G401 (cell line): ENCODE results near the gene CXCL11. TPM values are rescaled to one million over a fixed set of nuclear protein-coding genes. Genes with fewer than 3 reads are reported as not detected.
"Not testable (repeated sequence)": the region's sequence is repeated elsewhere in the genome, so short reads cannot be mapped to it uniquely, and the experiment has no call there.

Experiments used
- DNase-seq: peaks from one replicate; pipeline ENCODE4 v3.0.0-alpha.2; 2015; ENCODE audit warnings: low spot score
- in situ Hi-C: cut with HindIII; loops from 2 replicates; pipeline ENCODE4 v1.10.0; 2016; ENCODE audit warnings: low sequenced_read_pairs, mixed read lengths
- total RNA-seq: library from RNA; depleted of rRNA; stranded (reverse); fragments of >200 nt; shearing (Covaris generic); gene quantifications from 2 replicates; pipeline ENCODE4 v1.2.3, GENCODE V29; 2014; rRNA removed

The CXCL11 gene
- total RNA-seq, 1 experiment from 2014 or later, result not detected

DNA sequence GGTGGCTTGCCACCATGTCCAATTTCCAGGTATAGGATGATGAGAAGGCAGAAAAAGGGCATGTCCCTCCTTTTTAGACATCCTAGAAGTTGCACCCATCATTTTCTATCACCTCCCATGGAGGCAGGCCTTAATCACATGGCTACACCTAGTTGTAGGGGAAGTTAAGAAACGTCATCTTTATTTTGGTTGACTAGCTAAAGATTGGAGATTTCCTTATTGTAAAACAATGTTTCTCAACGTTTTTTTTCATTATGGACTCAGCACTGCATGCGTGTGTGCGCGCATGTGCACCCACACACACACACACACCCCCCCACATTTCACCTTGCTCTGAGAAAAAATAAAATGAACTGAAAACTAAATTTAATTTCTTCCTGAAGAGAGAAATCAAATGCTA, 26.6 kb downstream of the CXCL11 start:
- in situ Hi-C loops, result no loop called here
- no peak for DNase-seq

DNA sequence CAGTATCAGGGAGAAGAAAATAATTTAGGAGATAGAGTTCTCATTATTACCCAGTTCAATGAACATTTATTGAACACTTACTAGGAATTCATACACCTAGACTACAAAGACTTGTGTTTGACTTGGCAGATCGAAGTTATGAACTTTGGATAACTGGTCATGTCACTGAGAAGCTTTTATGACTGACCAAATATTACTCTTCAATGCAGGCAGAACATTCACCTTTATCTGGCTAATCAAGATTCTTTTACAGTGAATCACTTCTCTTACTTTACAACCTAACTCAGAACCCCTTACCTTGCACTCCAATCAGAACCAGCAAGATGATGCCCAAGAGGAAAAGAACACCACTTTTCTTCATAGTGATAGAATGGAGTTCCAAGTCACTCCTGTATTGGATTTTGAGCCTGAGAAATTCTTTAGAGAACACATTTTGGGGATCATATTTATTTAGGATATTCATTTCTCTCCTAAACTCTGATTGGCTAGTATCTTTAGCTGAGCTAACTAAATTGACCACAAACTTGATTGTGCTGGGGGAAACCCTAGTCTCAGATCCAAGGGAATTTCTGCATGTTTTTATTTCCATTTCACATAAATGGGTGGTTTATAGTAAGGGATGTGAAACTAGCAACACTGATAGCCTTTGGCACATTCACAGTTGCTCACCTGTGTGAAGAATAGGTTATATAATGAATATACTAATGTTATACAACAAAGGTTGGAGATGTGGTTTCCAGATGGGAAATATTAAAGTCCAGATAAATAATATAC, 28.6 kb downstream of the CXCL11 start, which contains the start of gene CXCL9:
Gene CXCL9, minus strand, starts transcription at position 421 of the 774 bp plus-strand sequence. Its CDS starts 60 bp downstream, at position 361.
- no peak for DNase-seq
- in situ Hi-C loops, result no loop called here

DNA sequence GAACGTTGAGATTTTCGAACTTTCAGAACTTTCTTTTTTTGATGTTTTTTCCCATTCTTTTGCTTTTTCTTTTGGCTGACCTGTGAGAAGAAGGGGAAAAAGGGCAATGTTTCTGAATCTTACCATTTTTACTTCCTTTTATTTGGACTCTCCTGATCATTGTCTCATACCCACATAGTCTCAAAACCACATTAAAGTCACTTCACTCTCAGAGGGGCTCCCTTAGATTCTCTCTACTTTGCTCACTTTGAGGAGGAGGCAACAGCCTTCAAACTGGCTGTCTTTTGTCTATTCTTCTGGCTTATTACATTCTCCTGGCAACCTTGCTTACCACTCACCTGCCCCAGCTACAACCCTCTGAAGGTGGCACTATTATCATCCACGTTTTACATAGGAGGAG, 32.2 kb downstream of the CXCL11 start:
- in situ Hi-C loops, result no loop called here
- no peak for DNase-seq

DNA sequence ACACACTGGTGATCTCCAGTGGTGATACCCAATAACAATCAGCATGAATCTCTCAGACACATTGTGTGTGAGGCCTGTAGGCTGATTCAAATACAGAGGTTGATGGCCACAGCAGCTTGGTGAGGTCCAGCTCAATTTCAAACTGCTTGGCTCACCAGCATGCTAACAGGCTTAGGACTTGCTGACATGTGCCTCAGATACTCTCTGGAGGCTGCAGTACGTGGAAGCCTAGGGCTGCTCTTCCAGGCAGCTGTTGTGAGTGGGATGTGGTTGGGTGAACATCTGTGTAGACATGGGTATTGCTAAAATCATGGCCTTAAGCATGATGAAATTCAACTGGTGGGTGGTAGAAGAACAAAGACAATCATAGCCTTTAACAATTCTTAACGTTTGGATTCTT, 32.8 kb downstream of the CXCL11 start:
- no peak for DNase-seq
- in situ Hi-C loops, result no loop called here

DNA sequence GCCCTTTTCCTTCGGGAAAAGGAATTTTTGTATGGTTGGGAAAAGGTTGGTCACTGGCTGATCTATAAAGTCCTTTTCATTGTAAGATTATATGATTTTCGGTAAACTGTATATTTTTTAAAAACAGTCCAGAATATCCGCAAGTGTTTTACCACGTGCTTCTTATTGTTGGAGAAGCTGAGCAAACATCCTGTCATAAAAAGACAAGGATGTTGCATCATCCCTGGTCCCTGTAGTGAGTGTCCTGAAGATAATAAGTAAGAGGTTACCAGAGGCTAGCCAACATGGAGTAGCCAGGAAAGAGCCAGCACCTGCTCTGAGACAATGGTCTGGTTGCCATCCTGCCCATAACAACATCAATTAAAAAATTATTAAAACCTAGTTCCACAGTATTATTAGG, 33.7 kb downstream of the CXCL11 start:
- no peak for DNase-seq
- in situ Hi-C loops, result no loop called here

DNA sequence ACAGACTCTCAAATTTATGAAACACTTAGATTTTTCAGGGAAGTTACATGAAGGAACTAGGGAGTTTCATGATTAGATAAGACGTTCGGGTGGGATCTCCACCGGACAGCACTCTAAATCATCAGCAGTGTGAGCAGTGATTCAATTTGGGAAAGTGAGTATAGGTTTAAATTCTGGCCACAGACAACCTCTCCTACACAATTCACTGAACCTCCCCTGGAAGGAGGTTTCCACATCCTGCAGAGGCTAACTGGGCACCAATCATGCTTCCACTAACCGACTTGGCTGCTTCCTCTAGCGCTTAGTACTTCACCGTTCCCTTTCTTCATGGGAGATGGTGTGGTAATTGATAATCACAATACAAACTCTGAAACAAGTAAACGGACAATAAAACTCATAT, 34.2 kb downstream of the CXCL11 start:
- no peak for DNase-seq
- in situ Hi-C loops, result no loop called here

DNA sequence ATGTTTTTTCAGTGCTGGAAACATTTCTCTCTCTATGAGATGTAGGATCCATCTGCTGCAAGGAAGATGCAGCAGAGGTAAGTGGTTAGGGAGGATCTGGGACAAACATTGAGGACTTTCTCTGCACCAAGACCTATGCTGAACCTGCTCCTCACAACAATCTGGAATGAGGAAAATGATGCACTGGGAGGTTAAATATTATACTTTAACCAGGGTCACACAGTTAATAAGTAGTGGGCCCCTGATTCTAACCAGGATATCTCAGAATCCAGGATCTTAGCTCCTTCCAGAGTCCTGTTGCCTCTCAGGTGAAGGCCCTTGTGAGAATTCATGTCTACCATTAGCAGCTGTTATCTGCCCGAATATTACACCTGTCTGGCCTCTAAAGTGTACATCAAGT, 35.6 kb downstream of the CXCL11 start:
- in situ Hi-C loops, result no loop called here
- DNase-seq, result no peak

DNA sequence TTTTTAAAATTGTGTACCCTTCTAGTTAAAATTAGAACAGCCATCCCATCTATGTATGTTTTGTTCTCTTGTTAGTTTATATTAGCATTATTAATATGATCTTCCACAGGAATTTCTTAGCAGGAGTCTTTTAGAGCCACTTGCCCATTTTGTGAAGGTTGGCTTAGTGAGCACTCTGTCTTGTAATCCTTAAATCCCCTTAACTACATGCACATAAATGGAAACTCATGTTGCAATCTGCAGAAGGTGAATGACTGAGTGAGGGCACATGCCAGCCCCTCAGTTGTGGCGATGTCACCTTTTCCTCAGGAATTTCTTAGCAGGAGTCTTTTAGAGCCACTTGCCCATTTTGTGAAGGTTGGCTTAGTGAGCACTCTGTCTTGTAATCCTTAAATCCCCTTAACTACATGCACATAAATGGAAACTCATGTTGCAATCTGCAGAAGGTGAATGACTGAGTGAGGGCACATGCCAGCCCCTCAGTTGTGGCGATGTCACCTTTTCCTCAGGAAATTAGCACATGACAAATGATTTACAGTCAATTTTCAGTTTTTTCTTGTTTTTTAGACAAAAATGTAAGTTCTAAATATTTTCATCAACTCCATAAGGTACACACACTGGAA, 37.2 kb downstream of the CXCL11 start:
- in situ Hi-C loops, DNase-seq: not testable (repeated sequence)

DNA sequence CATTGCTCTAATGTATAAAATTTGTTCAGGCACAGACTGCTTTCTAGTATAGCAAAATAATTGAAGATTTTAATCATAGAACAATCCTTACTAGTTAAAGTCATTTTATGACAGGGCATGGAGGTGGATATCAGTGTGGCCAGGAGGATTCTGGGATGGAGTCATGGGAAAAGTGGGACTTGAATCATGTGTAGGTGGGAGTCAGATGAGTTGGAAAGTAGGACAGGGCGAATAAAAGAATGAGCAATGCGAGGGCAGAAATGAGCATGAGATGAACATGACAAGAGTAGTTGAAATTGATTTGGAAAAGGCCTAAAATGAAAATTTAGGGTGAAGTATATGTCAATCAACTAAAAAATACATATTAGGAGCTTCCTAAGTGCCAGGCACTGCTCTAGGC, 37.9 kb downstream of the CXCL11 start:
- in situ Hi-C loops, result no loop called here
- no peak for DNase-seq

DNA sequence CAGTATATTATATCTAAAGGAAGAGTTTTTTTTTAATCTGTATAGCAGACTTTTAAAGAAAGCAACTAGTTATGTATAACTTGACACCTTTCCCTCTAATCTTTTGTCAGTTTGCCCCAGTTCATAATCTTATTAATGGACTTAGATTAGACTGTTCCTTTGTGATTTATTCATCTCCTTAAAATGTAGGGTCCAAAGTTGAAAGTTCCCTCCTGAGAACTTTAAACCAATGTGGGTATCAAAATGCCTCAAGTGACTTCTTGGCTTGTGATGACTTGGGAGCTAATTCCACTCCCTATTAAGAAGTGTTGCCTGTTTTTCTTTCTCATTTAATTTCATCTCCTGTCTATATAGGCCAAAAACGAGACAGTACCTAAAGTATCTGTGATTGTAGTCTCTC, 38.8 kb downstream of the CXCL11 start:
- no peak for DNase-seq
- in situ Hi-C loops, result no loop called here

DNA sequence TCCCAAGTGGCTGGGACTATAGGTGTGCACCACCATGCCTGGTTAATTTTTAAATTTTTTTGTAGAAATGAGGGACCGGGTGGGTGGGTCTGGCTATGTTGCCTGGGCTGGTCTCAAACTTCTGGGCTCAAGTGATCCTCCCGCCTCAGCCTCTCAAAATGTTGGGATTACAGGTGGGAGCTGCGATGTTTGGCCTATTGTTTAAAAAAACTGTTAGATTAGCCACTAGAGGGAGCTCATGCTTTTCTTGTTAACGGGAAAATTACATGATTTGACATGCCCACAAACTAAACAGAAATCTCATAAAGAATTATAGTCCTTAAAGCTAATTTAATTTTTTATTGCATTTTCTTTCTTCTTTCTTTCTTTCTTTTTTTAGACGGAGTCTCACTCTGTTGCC, 40.1 kb downstream of the CXCL11 start:
- in situ Hi-C loops, result no loop called here
- peak; percentile 65 for DNase-seq

DNA sequence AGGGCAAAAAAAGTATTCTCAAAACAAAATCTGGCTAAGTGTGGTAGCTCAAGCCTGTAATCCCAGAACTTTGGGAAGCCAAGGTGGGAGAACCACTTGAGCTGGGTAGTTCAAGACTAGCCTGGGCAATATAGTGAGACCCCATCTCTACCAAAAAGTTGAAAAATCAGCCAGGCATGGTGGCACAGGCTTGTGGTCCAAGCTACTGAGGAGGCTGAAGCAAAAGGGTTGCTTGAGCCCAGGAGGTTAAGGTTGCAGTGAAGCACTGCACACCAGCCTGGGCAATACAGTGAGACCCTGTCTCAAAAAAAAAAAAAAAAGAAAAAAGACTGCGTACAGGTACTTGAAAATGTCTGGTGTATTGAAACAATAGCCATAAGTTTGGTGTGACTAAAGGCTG, 43.4 kb downstream of the CXCL11 start:
- DNase-seq, result no peak
- in situ Hi-C loops, result no loop called here

DNA sequence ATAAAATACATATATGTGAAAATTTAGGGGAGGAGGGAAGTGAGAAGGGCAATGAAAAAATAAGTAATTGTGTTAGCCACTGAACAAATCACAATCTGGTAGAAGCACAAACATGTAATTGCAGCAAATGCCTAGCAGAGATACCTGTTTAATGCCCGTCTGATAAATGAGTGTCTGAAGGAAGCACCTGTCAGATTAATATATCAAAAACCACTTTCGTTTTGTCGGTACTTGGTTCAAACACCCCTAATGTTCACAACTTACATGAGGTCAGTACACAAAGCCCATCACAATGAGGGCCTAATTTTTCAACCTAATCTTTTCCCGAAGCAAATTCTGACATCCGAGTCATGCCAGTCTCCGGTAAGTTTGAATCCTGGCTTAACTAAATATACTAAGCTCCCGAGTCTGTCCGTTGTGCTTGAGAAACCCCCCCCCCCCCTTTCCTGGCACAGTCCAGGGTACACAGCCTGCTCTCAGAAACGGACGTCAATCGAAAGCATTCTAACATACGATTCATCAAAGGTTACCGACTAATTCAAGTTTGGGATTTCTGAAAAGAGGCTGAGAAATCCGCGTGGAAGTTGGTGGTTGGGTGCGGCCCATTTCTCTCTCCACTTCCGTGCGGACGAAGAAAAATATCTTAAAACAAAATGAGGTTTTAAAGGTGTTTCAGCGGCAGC, 45.9 kb downstream of the CXCL11 start:
- DNase-seq, result no peak
- in situ Hi-C loops, result no loop called here

DNA sequence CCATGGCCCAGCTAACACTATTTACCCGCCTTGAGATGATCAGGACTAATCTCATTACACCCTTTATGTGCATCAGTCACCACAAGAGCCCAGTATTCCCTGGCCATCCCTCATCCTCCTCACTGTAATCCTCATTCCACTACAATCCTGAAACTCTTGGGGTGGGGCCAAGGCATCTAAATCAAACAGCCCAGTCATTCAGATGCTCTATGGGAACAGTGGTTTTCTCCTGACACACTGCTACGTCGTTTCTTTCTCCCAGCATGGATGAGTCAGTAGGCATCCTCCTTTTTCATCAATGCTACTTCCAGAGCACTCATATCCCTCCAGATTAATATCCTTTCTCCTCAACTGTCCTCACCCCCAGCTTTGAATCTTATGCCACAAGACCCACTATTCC, 50.8 kb downstream of the CXCL11 start:
- in situ Hi-C loops, result no loop called here
- no peak for DNase-seq

Other genes starting within 250 kb of the CXCL11 start
- gene PPEF2, start 133.6 kb downstream of the CXCL11 start, total RNA-seq, result not detected in 2 replicates
- gene NAAA, start 95.1 kb downstream of the CXCL11 start, total RNA-seq, result 23.5 and 50.0 TPM in 2 replicates
- 24.2 and 47.0 TPM in 2 replicates for gene SDAD1, start 45.1 kb downstream of the CXCL11 start, total RNA-seq
- gene CXCL9, start 28.6 kb downstream of the CXCL11 start, total RNA-seq, result not detected in 2 replicates
- gene CXCL10, start 12.6 kb downstream of the CXCL11 start, total RNA-seq, result not detected in 2 replicates
- gene ART3, start 38.6 kb upstream of the CXCL11 start, total RNA-seq, result not detected in 2 replicates
- gene NUP54, start 112.3 kb upstream of the CXCL11 start, total RNA-seq, result 78.2 and 130 TPM in 2 replicates
- 39.9 and 61.3 TPM in 2 replicates for gene SCARB2, start 177.8 kb upstream of the CXCL11 start, total RNA-seq
- 0.37 and 2.8 TPM in 2 replicates for gene FAM47E, start 215.7 kb upstream of the CXCL11 start, total RNA-seq